Body of pancreas (tissue), 4 donors: ENCODE results near the gene DOHH.

ENCODE experiments used
- CTCF ChIP-seq, 7 experiments: fragments of 450-650 bp in 4 of 7; fragments of 200-600 bp in 3 of 7; sonication (generic) in 3 of 7; IDR thresholded peaks; one replicate each; pipeline ENCODE4 v1.5.1; 2016 to 2019; ENCODE audit warnings: antibody characterized with exemption in 7 of 7
- POLR2A ChIP-seq, 3 donors: fragments of 450-650 bp; IDR thresholded peaks; one replicate each; pipeline ENCODE4 v1.6.1; 2016; ENCODE audit warnings: antibody characterized with exemption in 3 of 3, mild to moderate bottlenecking in 2 of 3

GRCh38 chr19:3442487-3443071, 57.9 kb downstream of the DOHH start:
- TF ChIP-seq CTCF (IDR thresholded peaks at IDR 0.05) (no peak), POLR2A (IDR thresholded peaks at IDR 0.05) (no peak)
